GM21528 (cell line): ENCODE measurements around the gene SEC63.
"Not testable (repeated sequence)": the region's sequence is repeated elsewhere in the genome, so short reads cannot be mapped to it uniquely, and the experiment has no call there.

Experiments
- ATAC-seq: cut with Tn5 transposase; IDR thresholded peaks from one replicate; pipeline ENCODE4 v1.9.1; 2021; ENCODE audit warnings: mild to moderate bottlenecking, moderate library complexity; ENCODE audit not compliant: unreplicated experiment, low FRiP score

Gene SEC63

DNA sequence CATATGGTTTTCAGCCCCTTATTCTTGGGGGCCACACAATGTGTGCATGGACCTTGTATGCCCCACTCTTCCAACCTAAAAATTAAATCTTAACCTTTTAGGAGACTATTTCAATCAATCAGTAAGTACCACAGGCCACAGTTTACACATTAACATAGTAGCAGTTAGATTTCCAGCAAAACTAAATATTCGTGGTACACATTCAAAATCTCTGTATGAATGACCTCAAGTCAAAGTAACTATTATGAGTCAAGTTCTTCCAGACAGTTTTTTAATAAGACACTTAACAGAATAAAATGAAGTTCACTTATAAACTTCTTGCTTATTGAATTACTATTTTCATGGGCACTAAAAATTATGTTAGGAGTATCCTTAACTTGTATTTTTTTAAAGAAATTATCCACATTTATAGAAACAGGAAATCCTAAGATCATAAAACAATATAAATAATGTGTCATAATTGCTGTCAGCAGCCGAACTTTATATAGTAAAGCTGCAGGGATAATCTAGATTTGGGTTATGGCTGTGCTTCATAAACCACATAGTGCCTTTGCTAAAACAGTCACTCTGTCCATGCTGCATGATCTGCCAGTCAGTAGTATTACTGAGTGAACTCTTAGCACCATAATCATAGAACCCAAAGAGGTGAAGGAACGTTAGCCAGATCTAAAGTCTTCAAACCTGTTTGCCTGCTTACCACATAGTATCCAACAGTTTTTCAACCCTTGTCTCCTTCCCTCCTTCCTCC, 21.7 kb downstream of the SEC63 start:
- ATAC-seq: no peak

- ATAC-seq: not testable (repeated sequence)
Observed at GRCh38 chr6:107934229-107934628, 23.8 kb downstream of the SEC63 start.

DNA sequence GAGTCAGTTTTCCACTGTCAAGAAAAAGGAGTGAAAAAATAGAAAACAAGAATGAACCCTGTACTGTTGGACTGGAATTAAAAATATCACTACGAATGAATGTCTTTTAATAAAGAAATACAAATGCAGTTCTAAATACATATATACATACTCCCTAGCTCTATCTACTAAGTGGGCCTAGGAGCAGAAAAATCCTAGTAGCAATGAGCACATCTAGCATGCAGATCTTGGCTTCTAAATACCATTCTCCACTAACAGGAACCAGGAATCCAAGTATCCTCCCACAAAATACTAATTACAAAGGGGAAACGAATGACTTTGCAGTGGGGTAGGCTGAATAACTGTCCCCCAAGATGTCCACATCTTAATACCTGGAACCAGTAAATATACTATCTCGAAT, 25.4 kb downstream of the SEC63 start:
- ATAC-seq: no peak

GRCh38 chr6:107931894-107932293, 26.1 kb downstream of the SEC63 start:
- no peak for ATAC-seq

GRCh38 chr6:107928984-107929383, 29.0 kb downstream of the SEC63 start:
- ATAC-seq: no peak

DNA sequence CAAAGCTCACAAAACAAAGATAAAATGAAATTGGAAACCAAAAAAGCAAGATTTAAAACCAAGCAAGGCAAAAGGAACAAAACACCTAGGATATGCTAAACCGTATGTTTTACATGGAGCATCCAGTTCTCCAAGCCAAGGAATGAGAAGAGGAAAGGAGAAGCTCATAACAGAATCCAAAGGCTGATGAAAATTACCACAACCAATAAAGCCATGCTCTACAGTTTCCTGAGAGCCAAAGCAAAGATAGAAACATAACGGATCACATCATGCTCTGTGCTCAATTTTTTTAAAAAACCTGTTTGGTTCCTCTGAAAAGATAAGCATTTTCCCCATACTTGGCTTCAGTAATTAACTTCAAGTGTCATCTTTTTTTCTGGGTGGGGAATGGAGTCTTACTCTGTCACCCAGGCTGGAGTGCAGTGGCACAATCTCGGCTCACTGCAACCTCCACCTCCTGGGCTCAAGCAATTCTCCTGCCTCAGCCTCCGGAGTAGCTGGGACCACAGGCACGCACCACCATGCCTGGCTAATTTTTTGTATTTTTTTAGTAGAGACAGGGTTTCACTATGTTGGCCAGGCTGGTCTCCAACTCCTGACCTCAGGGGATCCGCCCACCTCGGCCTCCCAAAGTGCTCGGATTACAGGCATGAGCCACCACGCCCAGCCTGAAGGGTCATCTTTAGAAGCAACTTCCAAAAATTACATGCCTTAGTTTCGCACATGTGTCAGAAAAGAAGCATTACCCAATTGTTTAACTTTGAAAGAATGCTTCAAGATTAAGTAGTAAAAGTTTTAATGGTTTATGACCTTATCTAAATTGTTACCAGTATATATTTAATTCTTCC, 31.1 kb downstream of the SEC63 start:
- not testable (repeated sequence) for ATAC-seq

GRCh38 chr6:107917451-107918375, 40.3 kb downstream of the SEC63 start:
- ATAC-seq: no peak

- ATAC-seq: not testable (repeated sequence)
Observed at GRCh38 chr6:107916961-107917360, 41.0 kb downstream of the SEC63 start.

DNA sequence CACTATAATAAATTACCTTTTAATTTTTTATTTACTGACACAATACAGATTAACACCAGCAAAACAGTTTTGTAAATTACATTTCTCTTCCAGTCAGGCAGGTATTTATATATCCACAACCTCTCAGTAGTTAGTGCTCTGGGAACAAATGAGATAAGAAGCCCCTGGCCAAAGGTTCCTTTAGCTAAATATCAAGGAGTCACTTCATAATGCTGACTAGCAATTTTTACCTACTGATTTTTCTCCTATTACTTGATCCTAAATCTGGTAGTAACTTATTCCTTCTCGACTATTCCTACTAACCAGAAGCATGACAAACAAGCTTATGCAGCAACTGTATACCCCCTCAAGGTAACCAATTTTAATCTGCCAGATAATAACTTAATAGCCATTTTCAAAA, 46.3 kb downstream of the SEC63 start:
- ATAC-seq: no peak

GRCh38 chr6:107894809-107895396, 63.1 kb downstream of the SEC63 start:
- no peak for ATAC-seq

- ATAC-seq: not testable (repeated sequence)
Observed at GRCh38 chr6:107890431-107890830, 67.6 kb downstream of the SEC63 start.

DNA sequence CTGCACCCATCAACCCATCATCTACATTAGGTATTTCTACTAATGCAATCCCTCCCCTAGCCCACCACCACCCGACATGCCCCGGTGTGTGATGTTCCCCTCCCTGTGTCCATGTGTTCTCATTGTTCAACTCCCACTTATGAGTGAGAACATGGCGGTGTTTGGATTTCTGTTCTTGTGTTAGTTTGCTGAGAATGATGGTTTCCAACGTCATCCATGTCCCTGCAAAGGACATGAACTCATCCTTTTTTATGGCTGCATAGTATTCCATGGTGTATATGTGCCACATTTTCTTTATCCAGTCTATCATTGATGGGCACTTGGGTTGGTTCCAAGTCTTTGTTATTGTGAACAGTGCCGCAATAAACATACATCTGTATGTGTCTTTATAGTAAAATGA, 72.1 kb downstream of the SEC63 start:
- ATAC-seq: not testable (repeated sequence)

- no peak for ATAC-seq
Observed at GRCh38 chr6:107879941-107880340, 78.1 kb downstream of the SEC63 start.

GRCh38 chr6:107877968-107878367, 80.0 kb downstream of the SEC63 start:
- no peak for ATAC-seq

- ATAC-seq: no peak
Observed at GRCh38 chr6:107871976-107872375, 86.0 kb downstream of the SEC63 start.

DNA sequence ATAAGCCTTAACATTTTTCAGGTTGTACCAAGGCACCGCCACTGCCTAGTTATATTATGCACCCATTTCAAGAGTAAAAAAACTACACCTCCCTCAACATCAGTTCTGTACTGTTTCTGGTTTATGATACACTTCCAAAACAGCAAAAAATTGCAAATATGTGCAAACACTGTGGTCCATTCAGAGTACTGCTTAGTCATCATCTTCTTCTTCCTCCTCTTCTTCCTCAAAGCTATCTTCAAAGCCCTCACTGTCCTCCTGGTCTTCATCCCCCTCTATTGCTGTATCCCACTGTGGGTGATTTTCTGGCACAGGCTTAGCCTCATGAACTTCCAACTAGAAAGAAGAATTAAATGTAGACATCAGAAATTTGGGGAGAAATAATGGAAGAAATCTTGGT, 86.5 kb downstream of the SEC63 start:
- not testable (repeated sequence) for ATAC-seq

- ATAC-seq: no peak
Observed at GRCh38 chr6:107871016-107871415, 87.0 kb downstream of the SEC63 start.

- no peak for ATAC-seq
Observed at GRCh38 chr6:107870381-107870780, 87.6 kb downstream of the SEC63 start.

GRCh38 chr6:107869871-107870270, 88.1 kb downstream of the SEC63 start:
- ATAC-seq: no peak

DNA sequence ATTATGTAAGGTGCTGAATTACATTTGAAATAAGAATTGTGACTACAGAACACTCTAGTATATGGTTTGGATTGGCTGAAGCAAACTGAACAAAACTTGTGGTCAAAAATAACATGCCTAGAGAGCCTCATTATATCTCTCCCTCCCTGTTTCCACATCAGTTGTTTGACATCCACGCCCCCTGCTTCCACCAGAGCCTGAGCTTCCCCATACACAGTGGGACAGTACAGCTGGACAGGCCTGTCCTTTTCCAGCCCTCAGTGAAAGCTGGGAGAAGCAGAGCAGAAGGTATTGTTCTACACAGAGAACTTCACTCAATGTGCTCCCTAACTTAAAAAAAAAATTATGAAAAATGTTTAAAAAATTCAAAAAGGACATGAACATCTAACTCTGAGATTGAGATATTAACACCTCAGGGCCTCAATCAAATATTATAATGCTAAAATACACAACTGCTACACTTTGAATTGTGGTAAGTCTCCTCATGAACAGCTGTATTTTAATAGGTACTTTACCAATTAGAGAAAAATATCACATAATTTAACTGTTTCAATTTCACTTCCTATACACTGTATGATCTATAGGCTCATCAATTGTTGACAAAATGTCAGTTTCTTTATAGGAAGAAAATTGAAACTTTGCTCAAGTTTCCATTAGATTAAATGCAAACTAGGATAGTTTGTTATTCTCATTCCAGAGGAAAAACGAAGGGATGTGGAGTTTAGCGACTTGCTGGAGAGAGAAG, 89.0 kb downstream of the SEC63 start:
- ATAC-seq: no peak
